Measurements from ENCODE around the gene ABI3BP.
A peak's percentile ranks its signal among the peaks of the same experiment; 100 is the strongest.
"Not testable (repeated sequence)": the region's sequence is repeated elsewhere in the genome, so short reads cannot be mapped to it uniquely, and the experiment has no call there.

Gene ABI3BP
- total RNA-seq, result 0 to 5.4 (median 0.13) reads per million in 17 experiments

- DNase-seq, result peak; percentile 40 to 64 (median 55)
Measured at GRCh38 chr3:100993309-100993708, at the start of gene ABI3BP. Gene ABI3BP, minus strand, starts transcription at chr3:100993421. Its CDS starts 37 bp downstream, at chr3:100993384.

GRCh38 chr3:101039285-101039684 lies 46.1 kb upstream of the ABI3BP start:
- DNase-seq, result no peak

GRCh38 chr3:101038880-101039279 lies 45.7 kb upstream of the ABI3BP start:
- no peak for DNase-seq

- DNase-seq, result no peak
Measured at GRCh38 chr3:101038393-101038792, 45.2 kb upstream of the ABI3BP start.

GRCh38 chr3:101037613-101038012 lies 44.4 kb upstream of the ABI3BP start:
- DNase-seq, result no peak

- DNase-seq, result no peak
Measured at GRCh38 chr3:101036676-101037075, 43.5 kb upstream of the ABI3BP start.

- DNase-seq, result no peak
Measured at GRCh38 chr3:101036213-101036618, 43.0 kb upstream of the ABI3BP start.

GRCh38 chr3:101027286-101027685 lies 34.1 kb upstream of the ABI3BP start:
- no peak for DNase-seq

GRCh38 chr3:101026881-101027280 lies 33.7 kb upstream of the ABI3BP start:
- no peak for DNase-seq

- DNase-seq, result no peak
Measured at GRCh38 chr3:101026244-101026643, 33.0 kb upstream of the ABI3BP start.

- no peak for DNase-seq
Measured at GRCh38 chr3:101020351-101021015, 27.3 kb upstream of the ABI3BP start.

- no peak for DNase-seq
Measured at GRCh38 chr3:101017017-101017416, 23.8 kb upstream of the ABI3BP start.

GRCh38 chr3:101012312-101012711 lies 19.1 kb upstream of the ABI3BP start:
- not testable (repeated sequence) for DNase-seq

- no peak for DNase-seq
Measured at GRCh38 chr3:101011136-101011535, 17.9 kb upstream of the ABI3BP start.

GRCh38 chr3:101010296-101010695 lies 17.1 kb upstream of the ABI3BP start:
- no peak for DNase-seq

- no peak for DNase-seq
Measured at GRCh38 chr3:101009386-101009785, 16.2 kb upstream of the ABI3BP start.

GRCh38 chr3:100999160-100999559 lies 5.9 kb upstream of the ABI3BP start:
- DNase-seq, result no peak

GRCh38 chr3:100994809-100995208 lies 1.6 kb upstream of the ABI3BP start:
- DNase-seq, result no peak

- no peak for DNase-seq
Measured at GRCh38 chr3:100994187-100994586, 966 bp upstream of the ABI3BP start.

GRCh38 chr3:100992231-100993012 lies 799 bp downstream of the ABI3BP start:
- DNase-seq, result peak in 1 of 4 experiments; percentile 4

- no peak for DNase-seq
Measured at GRCh38 chr3:100988080-100988479, 5.1 kb downstream of the ABI3BP start.

GRCh38 chr3:100984308-100984707 lies 8.9 kb downstream of the ABI3BP start:
- DNase-seq, result no peak

GRCh38 chr3:100982710-100983109 lies 10.5 kb downstream of the ABI3BP start:
- no peak for DNase-seq

Measured in suppressor macrophage (primary cell).